ENCODE data around the gene DTX2.
"Not testable (repeated sequence)": the region's sequence is repeated elsewhere in the genome, so short reads cannot be mapped to it uniquely, and the experiment has no call there.

The DTX2 gene

GRCh38 chr7:76492139-76492538 is 30.6 kb downstream of the DTX2 start:
- H3K14ac ChIP-seq (ENCODE audit: low read length in 2 of 2); H2AK5ac ChIP-seq (ENCODE audit: low read length, severe bottlenecking); H4K8ac ChIP-seq (ENCODE audit: low read length); H3K79me1 ChIP-seq (replicated peaks; ENCODE audit: low read length, poor library complexity, severe bottlenecking); H3K18ac ChIP-seq (ENCODE audit: low read depth in 1 of 2, low read length in 2 of 2); H3K4me3 ChIP-seq (ENCODE audit: insufficient read depth in 1 of 2, low read depth in 1 of 2, low read length in 2 of 2); H2BK12ac ChIP-seq (ENCODE audit: low read length in 2 of 2); H3K4me1 ChIP-seq (ENCODE audit: control insufficient read depth, insufficient read depth, low read depth, low read length); H3K4me2 ChIP-seq (ENCODE audit: low read length, poor library complexity, severe bottlenecking); H3K23ac ChIP-seq (ENCODE audit: low read length in 2 of 2); DNase-seq; H3K27ac ChIP-seq (ENCODE audit: low read length, poor library complexity, severe bottlenecking); H2BK5ac ChIP-seq (ENCODE audit: low read depth, low read length, poor library complexity, severe bottlenecking); H3K9ac ChIP-seq (ENCODE audit: low read length); H2BK15ac ChIP-seq (ENCODE audit: low read depth, poor library complexity, severe bottlenecking); H4K91ac ChIP-seq (ENCODE audit: low read length); H2BK120ac ChIP-seq (ENCODE audit: low read depth, low read length); H3K9me3 ChIP-seq (ENCODE audit: control insufficient read depth, low read length); H3K36me3 ChIP-seq (ENCODE audit: control insufficient read depth in 1 of 2, insufficient read depth in 2 of 2, low read depth in 1 of 2, low read length in 2 of 2); H2AFZ ChIP-seq (ENCODE audit: low read depth, low read length); H3K27me3 ChIP-seq (ENCODE audit: control insufficient read depth in 1 of 2, insufficient read depth in 1 of 2, low read length in 2 of 2); H3K4ac ChIP-seq (ENCODE audit: low read depth in 1 of 2, low read length in 2 of 2): not testable (repeated sequence)
- no CpG with 5 or more reads among the region's 10 CpGs for WGBS

GRCh38 chr7:76495717-76496116 is 34.2 kb downstream of the DTX2 start:
- H3K14ac ChIP-seq (ENCODE audit: low read length in 2 of 2); H3K23ac ChIP-seq (ENCODE audit: low read length in 2 of 2); H4K91ac ChIP-seq (ENCODE audit: low read length); H3K27ac ChIP-seq (ENCODE audit: low read length, poor library complexity, severe bottlenecking); H2BK120ac ChIP-seq (ENCODE audit: low read depth, low read length); H2AK5ac ChIP-seq (ENCODE audit: low read length, severe bottlenecking); DNase-seq; H3K9ac ChIP-seq (ENCODE audit: low read length); H3K4me1 ChIP-seq (ENCODE audit: control insufficient read depth, insufficient read depth, low read depth, low read length); H3K4me3 ChIP-seq (ENCODE audit: insufficient read depth in 1 of 2, low read depth in 1 of 2, low read length in 2 of 2); H4K8ac ChIP-seq (ENCODE audit: low read length); H2BK12ac ChIP-seq (ENCODE audit: low read length in 2 of 2); H3K18ac ChIP-seq (ENCODE audit: low read depth in 1 of 2, low read length in 2 of 2); H3K9me3 ChIP-seq (ENCODE audit: control insufficient read depth, low read length); H2AFZ ChIP-seq (ENCODE audit: low read depth, low read length); H3K79me1 ChIP-seq (replicated peaks; ENCODE audit: low read length, poor library complexity, severe bottlenecking); H2BK15ac ChIP-seq (ENCODE audit: low read depth, poor library complexity, severe bottlenecking); H3K4me2 ChIP-seq (ENCODE audit: low read length, poor library complexity, severe bottlenecking); H3K36me3 ChIP-seq (ENCODE audit: control insufficient read depth in 1 of 2, insufficient read depth in 2 of 2, low read depth in 1 of 2, low read length in 2 of 2); H2BK5ac ChIP-seq (ENCODE audit: low read depth, low read length, poor library complexity, severe bottlenecking); H3K27me3 ChIP-seq (ENCODE audit: control insufficient read depth in 1 of 2, insufficient read depth in 1 of 2, low read length in 2 of 2); H3K4ac ChIP-seq (ENCODE audit: low read depth in 1 of 2, low read length in 2 of 2): not testable (repeated sequence)
- WGBS, result no CpG with 5 or more reads among the region's 16 CpGs

- not testable (repeated sequence) for H2AFZ ChIP-seq (ENCODE audit: low read depth, low read length); H3K79me1 ChIP-seq (replicated peaks; ENCODE audit: low read length, poor library complexity, severe bottlenecking); H3K23ac ChIP-seq (ENCODE audit: low read length in 2 of 2); H2BK15ac ChIP-seq (ENCODE audit: low read depth, poor library complexity, severe bottlenecking); H3K9ac ChIP-seq (ENCODE audit: low read length); H3K14ac ChIP-seq (ENCODE audit: low read length in 2 of 2); H2BK120ac ChIP-seq (ENCODE audit: low read depth, low read length); DNase-seq; H4K8ac ChIP-seq (ENCODE audit: low read length); H4K91ac ChIP-seq (ENCODE audit: low read length); H3K4me1 ChIP-seq (ENCODE audit: control insufficient read depth, insufficient read depth, low read depth, low read length); H3K4ac ChIP-seq (ENCODE audit: low read depth in 1 of 2, low read length in 2 of 2); H3K4me3 ChIP-seq (ENCODE audit: insufficient read depth in 1 of 2, low read depth in 1 of 2, low read length in 2 of 2); H2BK5ac ChIP-seq (ENCODE audit: low read depth, low read length, poor library complexity, severe bottlenecking); H2BK12ac ChIP-seq (ENCODE audit: low read length in 2 of 2); H3K27me3 ChIP-seq (ENCODE audit: control insufficient read depth in 1 of 2, insufficient read depth in 1 of 2, low read length in 2 of 2); H3K18ac ChIP-seq (ENCODE audit: low read depth in 1 of 2, low read length in 2 of 2); H2AK5ac ChIP-seq (ENCODE audit: low read length, severe bottlenecking); H3K27ac ChIP-seq (ENCODE audit: low read length, poor library complexity, severe bottlenecking); H3K4me2 ChIP-seq (ENCODE audit: low read length, poor library complexity, severe bottlenecking); H3K9me3 ChIP-seq (ENCODE audit: control insufficient read depth, low read length)
- no CpG with 5 or more reads among the region's 27 CpGs for WGBS
- peaks cover 5 to 15% of the 10 kb centered on the region in 2 experiments for H3K36me3 ChIP-seq (ENCODE audit: control insufficient read depth in 1 of 2, insufficient read depth in 2 of 2, low read depth in 1 of 2, low read length in 2 of 2)
These were observed 36.5 kb downstream of the DTX2 start for GRCh38 chr7:76497918-76498582.

DNA sequence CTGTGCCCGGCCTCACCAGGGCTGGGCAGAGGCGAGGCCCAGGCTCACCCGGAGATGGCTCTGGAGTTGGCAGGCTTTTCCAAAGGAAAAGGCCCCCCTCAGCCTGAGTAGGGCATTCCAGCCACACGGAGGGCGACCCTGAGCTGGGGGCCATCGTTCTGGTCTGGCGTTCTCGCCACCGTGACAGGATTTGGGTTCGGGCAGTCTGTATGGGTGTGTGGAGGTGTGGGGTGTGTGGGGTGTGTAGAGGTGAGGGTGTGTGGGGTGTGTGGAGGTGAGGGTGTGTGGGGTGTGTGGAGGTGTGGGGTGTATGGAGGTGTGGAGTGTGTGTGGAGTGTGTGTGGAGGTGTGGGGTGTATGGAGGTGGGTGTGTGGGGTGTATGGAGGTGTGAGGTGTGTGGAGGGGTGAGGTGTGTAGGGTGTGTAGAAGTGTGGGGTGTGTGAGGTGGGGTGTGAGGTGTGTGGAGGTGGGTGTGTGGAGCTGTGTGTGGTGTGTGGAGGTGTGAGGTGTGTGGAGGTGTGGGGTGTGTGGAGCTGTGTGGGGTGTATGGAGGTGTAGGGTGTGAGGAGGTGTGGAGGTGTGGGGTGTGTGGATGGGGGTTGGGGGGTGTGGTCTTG is 37.2 kb downstream of the DTX2 start:
- not testable (repeated sequence) for H3K27me3 ChIP-seq (ENCODE audit: control insufficient read depth in 1 of 2, insufficient read depth in 1 of 2, low read length in 2 of 2); H3K9ac ChIP-seq (ENCODE audit: low read length); H3K14ac ChIP-seq (ENCODE audit: low read length in 2 of 2); H2AFZ ChIP-seq (ENCODE audit: low read depth, low read length); H3K18ac ChIP-seq (ENCODE audit: low read depth in 1 of 2, low read length in 2 of 2); H2BK5ac ChIP-seq (ENCODE audit: low read depth, low read length, poor library complexity, severe bottlenecking); H2BK120ac ChIP-seq (ENCODE audit: low read depth, low read length); H2AK5ac ChIP-seq (ENCODE audit: low read length, severe bottlenecking); H4K91ac ChIP-seq (ENCODE audit: low read length); DNase-seq; H3K4me3 ChIP-seq (ENCODE audit: insufficient read depth in 1 of 2, low read depth in 1 of 2, low read length in 2 of 2); H3K27ac ChIP-seq (ENCODE audit: low read length, poor library complexity, severe bottlenecking); H4K8ac ChIP-seq (ENCODE audit: low read length); H3K4me1 ChIP-seq (ENCODE audit: control insufficient read depth, insufficient read depth, low read depth, low read length); H3K4me2 ChIP-seq (ENCODE audit: low read length, poor library complexity, severe bottlenecking); H3K79me1 ChIP-seq (replicated peaks; ENCODE audit: low read length, poor library complexity, severe bottlenecking); H2BK12ac ChIP-seq (ENCODE audit: low read length in 2 of 2); H3K9me3 ChIP-seq (ENCODE audit: control insufficient read depth, low read length); H3K23ac ChIP-seq (ENCODE audit: low read length in 2 of 2); H2BK15ac ChIP-seq (ENCODE audit: low read depth, poor library complexity, severe bottlenecking); H3K4ac ChIP-seq (ENCODE audit: low read depth in 1 of 2, low read length in 2 of 2)
- H3K36me3 ChIP-seq (ENCODE audit: control insufficient read depth in 1 of 2, insufficient read depth in 2 of 2, low read depth in 1 of 2, low read length in 2 of 2), result peaks cover 5 to 21% of the 10 kb centered on the region in 2 experiments
- WGBS, result 100% methylated on average over 2 of the region's 10 CpGs

Measured in mesenchymal stem cell (in vitro differentiated cells and primary cell).